Measurements from ENCODE around the gene NUDCD3. TPM values are rescaled to one million over a fixed set of nuclear protein-coding genes. Genes with fewer than 3 reads are reported as not detected.

Gene NUDCD3
- total and polyA plus RNA-seq, 2 experiments from 2014 or later: 35.7 to 42.7 TPM

DNA sequence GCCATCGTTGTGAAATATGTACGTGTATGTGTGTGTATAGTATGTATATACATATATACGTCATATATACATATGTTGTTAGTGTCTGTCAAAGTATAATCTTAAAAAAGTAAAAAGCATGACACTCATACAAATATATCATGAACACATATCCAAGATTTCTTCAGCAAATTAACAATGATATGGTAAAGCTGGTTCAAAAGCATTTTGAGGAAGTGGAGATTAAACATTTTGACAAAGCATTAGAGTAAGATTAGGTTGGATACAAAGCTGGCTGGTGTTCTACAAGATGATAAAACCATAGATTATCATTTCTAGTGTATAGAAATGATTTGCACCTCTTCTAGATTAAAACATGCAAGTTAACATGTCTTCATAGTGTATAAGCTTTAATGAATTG is 771 bp upstream of the NUDCD3 start:
- peak overlapping the region; percentile 78 for H3K4me2 ChIP-seq
- peaks cover 7% of the 10 kb centered on the region for H3K4me1 ChIP-seq (ENCODE audit: insufficient read depth)
- no peaks in the 10 kb centered on the region for H3F3A ChIP-seq (replicated peaks; ENCODE audit: low read depth)
- peak overlapping the region; percentile 99 for H3K27ac ChIP-seq (ENCODE audit: low read depth)
- no peak for DNase-seq (ENCODE audit: low spot score)
- Mint-ChIP-seq H3K27me3 (ENCODE audit: insufficient read depth, low read depth, poor library complexity) (peaks cover 4% of the 10 kb centered on the region), H3K36me3 (ENCODE audit: low read depth) (peaks cover 3% of the 10 kb centered on the region; the same call in 2 of the 3 replicates), H3K4me3 (peak overlapping the region; percentile 94), H3K9me3 (no peaks in the 10 kb centered on the region; the same call in 1 of the 3 replicates), H3K27ac (peak overlapping the region; percentile 99), H3K4me1 (peaks cover 14% of the 10 kb centered on the region)
- peaks cover 29% of the 10 kb centered on the region for H4K20me1 ChIP-seq (replicated peaks; ENCODE audit: insufficient read depth)
- H2AFZ ChIP-seq: peak overlapping the region; percentile 49
- H3K79me2 ChIP-seq (replicated peaks; ENCODE audit: insufficient read depth): peaks cover 40% of the 10 kb centered on the region
- TF ChIP-seq, protein P1, sequence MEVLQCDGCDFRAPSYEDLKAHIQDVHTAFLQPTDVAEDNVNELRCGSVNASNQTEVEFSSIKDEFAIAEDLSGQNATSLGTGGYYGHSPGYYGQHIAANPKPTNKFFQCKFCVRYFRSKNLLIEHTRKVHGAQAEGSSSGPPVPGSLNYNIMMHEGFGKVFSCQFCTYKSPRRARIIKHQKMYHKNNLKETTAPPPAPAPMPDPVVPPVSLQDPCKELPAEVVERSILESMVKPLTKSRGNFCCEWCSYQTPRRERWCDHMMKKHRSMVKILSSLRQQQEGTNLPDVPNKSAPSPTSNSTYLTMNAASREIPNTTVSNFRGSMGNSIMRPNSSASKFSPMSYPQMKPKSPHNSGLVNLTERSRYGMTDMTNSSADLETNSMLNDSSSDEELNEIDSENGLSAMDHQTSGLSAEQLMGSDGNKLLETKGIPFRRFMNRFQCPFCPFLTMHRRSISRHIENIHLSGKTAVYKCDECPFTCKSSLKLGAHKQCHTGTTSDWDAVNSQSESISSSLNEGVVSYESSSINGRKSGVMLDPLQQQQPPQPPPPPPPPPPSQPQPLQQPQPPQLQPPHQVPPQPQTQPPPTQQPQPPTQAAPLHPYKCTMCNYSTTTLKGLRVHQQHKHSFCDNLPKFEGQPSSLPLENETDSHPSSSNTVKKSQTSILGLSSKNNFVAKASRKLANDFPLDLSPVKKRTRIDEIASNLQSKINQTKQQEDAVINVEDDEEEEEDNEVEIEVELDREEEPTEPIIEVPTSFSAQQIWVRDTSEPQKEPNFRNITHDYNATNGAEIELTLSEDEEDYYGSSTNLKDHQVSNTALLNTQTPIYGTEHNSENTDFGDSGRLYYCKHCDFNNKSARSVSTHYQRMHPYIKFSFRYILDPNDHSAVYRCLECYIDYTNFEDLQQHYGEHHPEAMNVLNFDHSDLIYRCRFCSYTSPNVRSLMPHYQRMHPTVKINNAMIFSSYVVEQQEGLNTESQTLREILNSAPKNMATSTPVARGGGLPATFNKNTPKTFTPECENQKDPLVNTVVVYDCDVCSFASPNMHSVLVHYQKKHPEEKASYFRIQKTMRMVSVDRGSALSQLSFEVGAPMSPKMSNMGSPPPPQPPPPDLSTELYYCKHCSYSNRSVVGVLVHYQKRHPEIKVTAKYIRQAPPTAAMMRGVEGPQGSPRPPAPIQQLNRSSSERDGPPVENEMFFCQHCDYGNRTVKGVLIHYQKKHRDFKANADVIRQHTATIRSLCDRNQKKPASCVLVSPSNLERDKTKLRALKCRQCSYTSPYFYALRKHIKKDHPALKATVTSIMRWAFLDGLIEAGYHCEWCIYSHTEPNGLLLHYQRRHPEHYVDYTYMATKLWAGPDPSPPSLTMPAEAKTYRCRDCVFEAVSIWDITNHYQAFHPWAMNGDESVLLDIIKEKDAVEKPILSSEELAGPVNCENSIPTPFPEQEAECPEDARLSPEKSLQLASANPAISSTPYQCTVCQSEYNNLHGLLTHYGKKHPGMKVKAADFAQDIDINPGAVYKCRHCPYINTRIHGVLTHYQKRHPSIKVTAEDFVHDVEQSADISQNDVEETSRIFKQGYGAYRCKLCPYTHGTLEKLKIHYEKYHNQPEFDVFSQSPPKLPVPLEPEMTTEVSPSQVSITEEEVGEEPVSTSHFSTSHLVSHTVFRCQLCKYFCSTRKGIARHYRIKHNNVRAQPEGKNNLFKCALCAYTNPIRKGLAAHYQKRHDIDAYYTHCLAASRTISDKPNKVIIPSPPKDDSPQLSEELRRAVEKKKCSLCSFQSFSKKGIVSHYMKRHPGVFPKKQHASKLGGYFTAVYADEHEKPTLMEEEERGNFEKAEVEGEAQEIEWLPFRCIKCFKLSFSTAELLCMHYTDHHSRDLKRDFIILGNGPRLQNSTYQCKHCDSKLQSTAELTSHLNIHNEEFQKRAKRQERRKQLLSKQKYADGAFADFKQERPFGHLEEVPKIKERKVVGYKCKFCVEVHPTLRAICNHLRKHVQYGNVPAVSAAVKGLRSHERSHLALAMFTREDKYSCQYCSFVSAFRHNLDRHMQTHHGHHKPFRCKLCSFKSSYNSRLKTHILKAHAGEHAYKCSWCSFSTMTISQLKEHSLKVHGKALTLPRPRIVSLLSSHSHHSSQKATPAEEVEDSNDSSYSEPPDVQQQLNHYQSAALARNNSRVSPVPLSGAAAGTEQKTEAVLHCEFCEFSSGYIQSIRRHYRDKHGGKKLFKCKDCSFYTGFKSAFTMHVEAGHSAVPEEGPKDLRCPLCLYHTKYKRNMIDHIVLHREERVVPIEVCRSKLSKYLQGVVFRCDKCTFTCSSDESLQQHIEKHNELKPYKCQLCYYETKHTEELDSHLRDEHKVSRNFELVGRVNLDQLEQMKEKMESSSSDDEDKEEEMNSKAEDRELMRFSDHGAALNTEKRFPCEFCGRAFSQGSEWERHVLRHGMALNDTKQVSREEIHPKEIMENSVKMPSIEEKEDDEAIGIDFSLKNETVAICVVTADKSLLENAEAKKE (CRISPR knock-in tag; IDR thresholded peaks at IDR 0.05): no peak
- no peak for TF ChIP-seq CREB1 (CRISPR knock-in tag; IDR thresholded peaks at IDR 0.05; ENCODE audit: low read depth)
- TF ChIP-seq STAT1 (IDR thresholded peaks at IDR 0.05; ENCODE audit: unreplicated experiment): no peak
- TF ChIP-seq EZH2 (IDR thresholded peaks at IDR 0.05; ENCODE audit: low read depth, unreplicated experiment): no peak
- TF ChIP-seq, protein P2, sequence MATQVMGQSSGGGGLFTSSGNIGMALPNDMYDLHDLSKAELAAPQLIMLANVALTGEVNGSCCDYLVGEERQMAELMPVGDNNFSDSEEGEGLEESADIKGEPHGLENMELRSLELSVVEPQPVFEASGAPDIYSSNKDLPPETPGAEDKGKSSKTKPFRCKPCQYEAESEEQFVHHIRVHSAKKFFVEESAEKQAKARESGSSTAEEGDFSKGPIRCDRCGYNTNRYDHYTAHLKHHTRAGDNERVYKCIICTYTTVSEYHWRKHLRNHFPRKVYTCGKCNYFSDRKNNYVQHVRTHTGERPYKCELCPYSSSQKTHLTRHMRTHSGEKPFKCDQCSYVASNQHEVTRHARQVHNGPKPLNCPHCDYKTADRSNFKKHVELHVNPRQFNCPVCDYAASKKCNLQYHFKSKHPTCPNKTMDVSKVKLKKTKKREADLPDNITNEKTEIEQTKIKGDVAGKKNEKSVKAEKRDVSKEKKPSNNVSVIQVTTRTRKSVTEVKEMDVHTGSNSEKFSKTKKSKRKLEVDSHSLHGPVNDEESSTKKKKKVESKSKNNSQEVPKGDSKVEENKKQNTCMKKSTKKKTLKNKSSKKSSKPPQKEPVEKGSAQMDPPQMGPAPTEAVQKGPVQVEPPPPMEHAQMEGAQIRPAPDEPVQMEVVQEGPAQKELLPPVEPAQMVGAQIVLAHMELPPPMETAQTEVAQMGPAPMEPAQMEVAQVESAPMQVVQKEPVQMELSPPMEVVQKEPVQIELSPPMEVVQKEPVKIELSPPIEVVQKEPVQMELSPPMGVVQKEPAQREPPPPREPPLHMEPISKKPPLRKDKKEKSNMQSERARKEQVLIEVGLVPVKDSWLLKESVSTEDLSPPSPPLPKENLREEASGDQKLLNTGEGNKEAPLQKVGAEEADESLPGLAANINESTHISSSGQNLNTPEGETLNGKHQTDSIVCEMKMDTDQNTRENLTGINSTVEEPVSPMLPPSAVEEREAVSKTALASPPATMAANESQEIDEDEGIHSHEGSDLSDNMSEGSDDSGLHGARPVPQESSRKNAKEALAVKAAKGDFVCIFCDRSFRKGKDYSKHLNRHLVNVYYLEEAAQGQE (IDR thresholded peaks at IDR 0.05; ENCODE audit: unreplicated experiment): no peak
- TF ChIP-seq EZH2phosphoT487 (IDR thresholded peaks at IDR 0.05; ENCODE audit: unreplicated experiment): no peak
- no peaks in the 10 kb centered on the region for H3K27me3 ChIP-seq (ENCODE audit: insufficient read depth)
- peak overlapping the region; percentile 98 for H3K4me3 ChIP-seq
- no peaks in the 10 kb centered on the region for H3K36me3 ChIP-seq (ENCODE audit: insufficient read depth)
- ATAC-seq: no peak
- no peaks in the 10 kb centered on the region for H3K9me2 ChIP-seq (ENCODE audit: insufficient read depth)
